Mesenteric fat pad (tissue), 1 donor: ENCODE results near the gene IFNGR2. TPM values are rescaled to one million over a fixed set of nuclear protein-coding genes. Genes with fewer than 3 reads are reported as not detected.
"Not testable (repeated sequence)": the region's sequence is repeated elsewhere in the genome, so short reads cannot be mapped to it uniquely, and the experiment has no call there.

Source experiments
- DNase-seq: peaks from one replicate; pipeline ENCODE4 v3.0.0-alpha.2; 2020; ENCODE audit warnings: low spot score
- long read RNA-seq: library from polyadenylated mRNA; unstranded; transcript quantifications from one replicate; pipeline ENCODE4 v2.0.0, GENCODE V29; 2020
- total RNA-seq: library from RNA; stranded (reverse); fragmentation: NEBNext Ultra II Directional; extraction: Animal tissue kit (Norgen Biotek cat#: 25700); gene quantifications from one replicate; pipeline ENCODE4 v1.2.1, GENCODE V29; 2021
- donor health status: DM: yes; HTN: yes; CAD: no.

Gene IFNGR2, protein sequence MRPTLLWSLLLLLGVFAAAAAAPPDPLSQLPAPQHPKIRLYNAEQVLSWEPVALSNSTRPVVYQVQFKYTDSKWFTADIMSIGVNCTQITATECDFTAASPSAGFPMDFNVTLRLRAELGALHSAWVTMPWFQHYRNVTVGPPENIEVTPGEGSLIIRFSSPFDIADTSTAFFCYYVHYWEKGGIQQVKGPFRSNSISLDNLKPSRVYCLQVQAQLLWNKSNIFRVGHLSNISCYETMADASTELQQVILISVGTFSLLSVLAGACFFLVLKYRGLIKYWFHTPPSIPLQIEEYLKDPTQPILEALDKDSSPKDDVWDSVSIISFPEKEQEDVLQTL
- total RNA-seq: 150 TPM
- long read RNA-seq, transcript IFNGR2-202 (8 exons, 1,742 nt): minor isoform, 7 of 440 reads
- long read RNA-seq, transcript IFNGR2-201 (7 exons, 2,221 nt): major isoform, 385 of 440 reads
- long read RNA-seq, partial matches to known transcripts: 19 of 440 reads
- long read RNA-seq, other reads (novel, unspliced or antisense): 22 of 440 reads

DNA sequence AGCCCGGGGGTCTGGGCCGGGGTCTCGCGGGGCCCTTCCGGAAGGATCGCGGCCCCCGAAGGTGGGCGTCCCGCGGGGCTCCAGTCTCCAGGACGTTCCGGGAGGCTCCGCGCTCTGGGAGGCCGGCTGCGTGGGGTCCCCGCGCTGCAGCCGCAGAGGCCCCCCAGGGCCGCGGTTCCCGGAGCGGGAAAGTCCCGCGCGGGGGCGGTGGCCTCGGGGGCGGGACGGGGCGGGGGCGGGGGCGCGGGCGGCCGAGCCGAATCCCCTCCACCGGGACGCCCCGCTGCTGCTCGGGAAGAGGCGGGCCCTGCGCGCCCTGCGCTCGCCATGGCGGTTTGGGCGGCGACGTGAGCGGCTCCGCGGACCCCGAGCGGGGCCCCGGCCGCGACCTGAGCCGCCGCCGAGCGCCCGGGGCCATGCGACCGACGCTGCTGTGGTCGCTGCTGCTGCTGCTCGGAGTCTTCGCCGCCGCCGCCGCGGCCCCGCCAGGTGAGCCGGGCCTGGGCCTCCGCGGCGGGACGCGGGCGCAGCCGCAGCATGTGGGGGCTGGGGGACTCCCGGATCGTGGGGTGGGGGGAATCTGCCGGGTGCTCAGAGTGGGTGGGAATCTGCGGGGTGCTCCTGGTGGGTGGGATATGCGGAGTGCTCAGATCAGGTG lies at the start of gene IFNGR2:
TSS of gene IFNGR2 (plus strand) at position 286 of the 658 bp plus-strand sequence. CDS start at position 417, 131 bp downstream.
- no peak for DNase-seq

DNA sequence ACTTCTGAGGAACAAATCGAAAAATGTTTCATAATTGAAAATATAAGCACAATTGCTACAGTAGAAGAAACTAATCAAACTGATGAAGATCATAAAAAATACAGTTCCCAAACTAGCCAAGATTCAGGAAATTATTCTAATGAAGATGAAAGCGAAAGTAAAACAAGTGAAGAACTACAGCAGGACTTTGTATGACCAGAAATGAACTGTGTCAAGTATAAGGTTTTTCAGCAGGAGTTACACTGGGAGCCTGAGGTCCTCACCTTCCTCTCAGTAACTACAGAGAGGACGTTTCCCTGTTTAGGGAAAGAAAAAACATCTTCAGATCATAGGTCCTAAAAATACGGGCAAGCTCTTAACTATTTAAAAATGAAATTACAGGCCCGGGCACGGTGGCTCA lies 47.9 kb upstream of the IFNGR2 start:
- DNase-seq: no peak

DNA sequence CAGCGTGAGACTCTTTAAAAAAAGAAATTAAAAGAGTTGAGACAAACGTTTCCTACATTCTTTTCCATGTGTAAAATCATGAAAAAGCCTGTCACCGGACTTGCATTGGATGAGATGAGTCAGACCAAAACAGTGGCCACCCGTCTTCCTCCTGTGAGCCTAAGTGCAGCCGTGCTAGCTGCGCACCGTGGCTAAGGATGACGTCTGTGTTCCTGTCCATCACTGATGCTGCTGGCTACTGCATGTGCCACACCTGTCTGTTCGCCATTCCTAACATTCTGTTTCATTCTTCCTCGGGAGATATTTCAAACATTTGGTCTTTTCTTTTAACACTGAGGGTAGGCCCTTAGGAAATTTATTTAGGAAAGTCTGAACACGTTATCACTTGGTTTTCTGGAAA lies 47.2 kb upstream of the IFNGR2 start:
- DNase-seq: no peak

DNA sequence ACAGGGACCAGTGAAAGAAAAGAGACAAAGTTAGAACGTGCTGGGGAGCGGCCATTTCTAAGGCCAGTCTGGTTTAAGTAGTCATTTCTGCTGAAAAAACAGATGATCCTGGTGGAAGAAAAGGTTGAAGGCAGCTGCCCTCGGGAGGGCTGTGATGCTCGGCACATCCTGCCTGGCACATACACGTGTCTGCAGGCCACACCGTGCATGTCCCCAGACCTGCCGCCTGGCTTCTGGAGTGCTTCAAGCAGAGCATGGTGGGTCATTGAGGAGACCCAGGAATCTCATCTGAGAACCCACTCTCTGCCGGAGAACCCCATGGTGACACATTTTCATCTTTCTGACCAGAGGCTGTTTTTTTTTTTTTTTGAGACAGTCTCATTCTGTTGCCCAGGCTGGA lies 46.0 kb upstream of the IFNGR2 start:
- DNase-seq: no peak

DNA sequence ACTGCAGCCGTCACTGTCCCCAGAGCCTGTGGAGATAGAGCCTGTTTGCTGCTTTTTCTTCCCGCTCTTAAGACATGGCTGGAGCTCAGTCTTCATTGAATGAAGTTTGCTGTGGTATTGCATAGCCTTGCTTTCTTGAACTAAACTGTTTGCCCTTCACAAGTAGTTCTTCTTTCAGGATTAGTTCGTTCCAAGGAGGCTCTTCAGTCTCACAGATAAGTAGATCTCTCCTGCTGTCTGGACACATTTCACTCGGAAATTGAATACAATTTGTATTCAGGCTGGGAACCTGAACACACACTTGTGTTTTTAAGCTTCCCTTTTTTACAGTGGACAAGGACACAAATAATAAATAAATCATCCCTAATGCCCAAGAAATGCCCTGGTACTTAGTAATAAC lies 43.8 kb upstream of the IFNGR2 start:
- DNase-seq: no peak

DNA sequence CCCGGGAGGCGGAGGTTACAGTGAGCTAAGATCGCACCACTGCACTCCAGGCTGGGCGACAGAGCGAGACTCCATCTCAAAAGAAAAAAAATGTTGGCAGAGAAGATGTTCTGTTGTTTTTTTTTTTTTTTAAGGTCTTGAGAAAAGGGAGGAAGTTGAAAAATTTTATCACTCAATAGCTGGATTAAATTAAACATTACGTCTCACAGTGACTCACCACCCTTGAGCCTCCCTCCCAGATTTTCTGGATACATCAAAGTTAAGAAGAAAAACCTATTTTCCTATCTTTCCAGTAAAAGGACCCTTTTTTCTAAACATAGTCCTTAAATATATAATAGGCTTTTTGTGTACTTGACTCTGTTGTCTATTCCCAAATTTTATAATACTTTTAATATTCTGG lies 42.9 kb upstream of the IFNGR2 start:
- DNase-seq: no peak

DNA sequence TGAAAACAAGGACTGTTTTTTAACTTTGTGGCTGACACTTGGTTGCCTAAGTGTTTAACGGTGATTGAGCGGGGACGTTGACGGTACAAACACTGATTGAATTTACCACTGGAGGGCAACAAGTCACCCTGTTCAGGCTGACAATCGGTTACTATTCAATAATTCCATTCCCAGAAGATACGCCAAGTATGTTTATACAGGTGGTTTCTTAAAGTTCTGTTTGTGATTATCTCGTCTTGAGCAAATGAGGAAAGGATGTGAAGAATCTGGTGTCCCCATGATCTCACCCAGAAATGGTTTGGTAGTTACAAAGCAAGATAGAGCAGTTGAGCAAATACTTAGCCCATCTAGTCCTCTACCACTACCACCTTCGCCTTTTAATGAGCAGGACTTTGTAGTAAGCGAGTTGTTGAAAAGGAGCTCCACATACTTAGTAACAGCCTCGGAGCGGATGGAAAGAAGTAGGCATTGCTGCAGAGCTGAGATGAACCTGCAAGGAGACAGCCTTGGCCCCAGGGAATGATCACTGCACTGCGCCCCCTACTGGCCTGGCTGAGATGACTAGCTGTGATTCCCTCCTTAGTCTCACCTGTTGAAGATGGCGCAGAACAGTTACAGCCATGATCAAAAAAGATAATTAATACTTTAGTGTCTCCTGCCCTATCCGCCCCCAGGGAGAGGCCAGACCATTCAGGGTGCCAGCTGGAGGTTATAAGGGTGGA lies 42.2 kb upstream of the IFNGR2 start:
- no peak for DNase-seq

DNA sequence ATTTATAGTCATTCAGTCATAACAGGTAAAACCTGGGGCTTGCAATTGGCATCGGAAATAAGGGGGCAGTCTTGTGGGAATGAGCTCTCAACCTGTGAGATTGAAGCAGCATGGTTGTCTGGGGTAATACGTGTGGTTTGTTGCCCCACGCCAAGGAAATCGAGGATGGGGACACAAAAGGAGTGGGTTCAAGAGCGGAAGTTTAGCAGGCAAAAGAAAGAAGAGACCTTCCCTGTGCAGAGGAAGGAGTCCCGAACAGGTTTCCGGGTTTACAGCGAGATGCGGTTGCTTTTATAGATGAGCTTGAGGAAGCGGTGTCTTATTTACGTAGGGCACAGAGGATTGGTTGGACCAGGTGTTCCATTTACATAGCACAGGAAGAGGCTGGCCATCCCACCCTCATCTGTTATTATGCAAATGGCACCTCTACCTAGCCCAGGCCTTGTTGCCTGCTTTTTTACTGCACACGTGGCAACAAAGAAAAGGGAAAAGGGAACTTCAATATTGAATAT lies 41.1 kb upstream of the IFNGR2 start:
- no peak for DNase-seq

DNA sequence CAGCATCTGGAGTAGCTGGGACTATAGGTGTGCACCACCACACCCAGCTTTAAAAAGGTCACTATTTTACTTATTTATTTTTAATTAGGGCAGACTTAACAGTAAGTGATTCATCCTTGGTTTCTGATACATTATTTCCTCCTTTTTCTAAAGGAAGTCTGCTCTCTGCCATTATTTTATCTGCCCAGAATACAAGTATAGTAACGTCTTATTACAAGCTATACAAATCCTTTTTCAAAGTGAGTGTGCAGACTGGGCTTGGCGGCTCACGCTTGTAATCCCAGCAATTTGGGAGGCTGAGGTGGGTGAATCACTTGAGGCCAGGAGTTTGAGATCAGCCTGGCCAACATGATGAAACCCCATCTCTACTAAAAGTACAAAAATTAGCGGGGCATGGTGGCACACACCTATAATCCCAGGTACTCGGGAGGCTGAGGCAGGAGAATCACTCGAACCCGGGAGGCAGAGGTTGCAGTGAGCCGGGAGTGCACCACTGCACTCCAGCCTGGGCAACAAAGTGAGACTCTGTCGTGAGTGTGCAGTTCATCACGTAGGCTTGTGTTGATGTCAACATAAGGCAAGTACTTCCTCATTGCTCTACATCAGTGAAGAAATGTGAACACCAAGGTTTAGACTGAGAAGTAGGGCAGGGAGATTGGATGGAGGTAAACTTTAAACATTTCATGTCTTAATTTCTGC lies 39.2 kb upstream of the IFNGR2 start:
- DNase-seq: not testable (repeated sequence)

DNA sequence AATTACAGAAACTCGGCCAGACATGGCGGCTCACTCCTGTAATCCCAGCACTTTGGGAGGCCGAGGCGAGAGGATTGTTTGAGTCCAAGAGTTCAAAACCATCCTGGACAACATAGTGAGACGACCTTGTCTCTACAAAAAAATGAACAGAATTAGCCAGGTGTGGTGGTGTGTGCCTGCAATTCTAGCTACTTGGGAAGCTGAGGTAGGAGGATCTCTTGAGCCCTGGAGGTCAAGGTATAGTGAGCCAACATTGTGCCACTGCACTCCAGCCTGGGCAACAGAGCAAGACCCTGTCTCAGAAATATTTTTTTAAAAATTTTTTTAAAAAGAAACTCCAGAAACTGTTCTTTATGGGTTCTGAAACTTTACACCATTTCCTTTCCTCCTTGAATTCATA lies 38.4 kb upstream of the IFNGR2 start:
- DNase-seq: no peak

DNA sequence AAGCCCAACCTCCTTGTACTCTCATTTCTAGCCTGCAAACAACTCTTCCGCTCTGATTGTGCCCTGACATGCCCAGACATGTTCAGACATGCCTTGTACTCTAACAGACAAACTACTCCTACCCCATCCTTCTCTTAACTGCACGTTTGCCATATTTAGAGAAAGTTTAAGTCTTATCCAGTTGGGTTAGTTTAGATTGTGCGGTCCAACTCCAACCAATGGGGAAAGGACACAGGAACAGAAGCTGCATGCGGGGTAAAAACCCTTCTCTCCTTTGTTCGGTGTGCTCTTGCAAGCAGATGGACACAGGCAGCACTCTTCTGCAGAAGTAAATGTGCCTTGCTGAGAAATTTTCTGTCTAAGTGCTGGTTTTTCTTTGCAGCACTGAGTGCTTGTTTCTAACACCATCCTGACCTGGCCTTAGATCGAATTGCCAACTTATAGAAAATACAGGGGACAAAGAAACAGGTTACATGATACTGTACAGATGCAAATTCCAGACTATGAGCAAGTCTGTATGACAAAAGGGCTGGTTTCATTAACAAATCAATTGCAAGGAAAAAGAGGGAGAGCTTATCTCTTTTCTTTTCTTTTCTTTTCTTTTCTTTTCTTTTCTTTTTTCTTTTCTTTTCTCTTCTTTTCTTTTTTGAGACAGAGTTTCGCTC lies 35.8 kb upstream of the IFNGR2 start:
- DNase-seq: no peak

DNA sequence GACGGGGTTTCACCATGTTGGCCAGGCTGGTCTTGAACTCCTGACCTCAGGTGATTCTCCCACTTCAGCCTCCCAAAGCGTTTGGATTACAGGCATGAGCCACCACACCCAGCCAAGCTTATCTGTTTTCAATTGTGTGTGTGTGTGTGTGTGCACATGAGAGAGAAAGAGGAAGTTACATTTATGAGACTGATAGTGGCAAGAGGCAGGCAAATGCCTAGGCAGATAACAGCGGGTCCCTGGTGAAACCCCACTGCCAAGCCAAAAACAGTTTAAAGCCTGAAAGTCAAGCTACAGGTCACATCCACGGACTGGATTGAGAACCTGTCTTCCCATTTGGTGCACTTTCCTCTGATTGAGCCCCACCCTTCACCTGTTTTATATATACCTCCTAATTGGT lies 35.1 kb upstream of the IFNGR2 start:
- no peak for DNase-seq

DNA sequence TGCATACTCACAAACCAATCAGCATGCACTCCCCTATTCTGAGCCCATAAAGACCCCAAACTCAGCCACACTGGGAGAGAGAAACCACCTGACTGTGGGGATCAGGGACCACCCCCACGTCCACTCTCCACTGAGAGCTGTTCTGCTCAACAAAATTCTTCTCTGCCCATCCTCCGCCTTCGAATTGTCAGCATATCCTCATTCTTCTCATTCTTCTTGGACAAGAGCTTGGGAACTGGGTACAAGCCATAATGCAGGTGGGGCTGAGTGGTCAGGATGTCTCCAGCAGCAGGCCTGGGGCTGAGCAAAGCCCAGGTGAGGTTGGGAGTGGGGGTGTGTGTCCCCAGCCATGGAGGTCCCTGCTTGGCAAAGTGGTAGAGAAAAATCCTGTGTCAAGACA lies 34.6 kb upstream of the IFNGR2 start:
- DNase-seq: no peak

DNA sequence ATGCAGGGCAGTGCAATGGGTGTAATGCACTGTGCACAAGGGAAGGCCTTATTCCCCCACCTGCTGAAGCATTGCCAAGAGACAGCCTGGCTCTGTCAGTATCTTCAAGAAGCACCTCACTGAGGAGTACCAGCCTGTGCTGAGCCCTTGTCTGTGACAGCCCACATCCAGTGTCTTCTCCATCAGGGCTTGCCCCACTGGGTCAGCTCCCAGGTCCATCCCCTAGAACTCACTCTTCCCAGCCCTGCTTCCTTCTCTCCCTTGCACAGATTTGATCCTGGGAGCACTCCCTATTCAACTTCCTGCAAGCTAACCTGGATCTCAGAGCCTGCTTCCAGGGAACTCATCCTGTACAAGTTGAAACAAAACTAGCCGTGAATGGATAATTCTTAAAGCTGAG lies 33.6 kb upstream of the IFNGR2 start:
- no peak for DNase-seq

DNA sequence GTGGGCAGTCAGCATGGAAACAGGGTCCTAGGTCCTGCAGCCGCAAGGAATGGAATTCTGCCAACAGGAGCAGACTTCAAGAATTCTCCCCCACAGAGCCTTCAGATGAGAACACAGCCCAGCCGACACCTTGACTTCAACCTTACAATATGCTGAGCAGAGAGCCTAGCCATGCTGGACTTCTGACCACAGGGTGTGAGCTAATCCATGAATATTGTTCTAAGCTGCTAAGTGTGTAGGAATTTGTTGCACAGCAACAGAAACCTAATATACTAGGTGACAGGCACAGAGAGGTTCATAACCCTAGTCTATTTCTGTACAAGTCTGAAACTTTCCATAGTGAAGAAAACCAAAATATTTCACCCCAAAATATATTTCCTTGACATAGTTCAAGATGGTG lies 32.9 kb upstream of the IFNGR2 start:
- no peak for DNase-seq

DNA sequence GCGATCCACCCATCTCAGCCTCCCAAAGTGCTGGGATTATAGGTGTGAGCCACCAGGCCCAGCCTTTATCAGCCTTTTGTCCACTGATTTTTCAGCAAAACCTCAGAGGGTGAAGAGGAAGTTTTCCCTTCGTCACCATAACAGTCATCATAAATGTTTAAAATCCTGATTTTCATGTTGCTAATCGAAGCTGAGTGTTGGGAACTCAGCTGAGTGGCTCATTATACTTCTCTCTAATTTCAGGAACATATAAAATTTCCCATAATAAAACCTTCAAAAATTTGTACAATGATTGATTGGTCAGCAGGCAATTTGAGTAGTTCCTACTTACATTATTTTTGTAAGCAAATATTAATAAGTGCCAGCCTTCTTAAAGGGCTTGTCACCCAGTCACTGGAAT lies 31.8 kb upstream of the IFNGR2 start:
- no peak for DNase-seq

DNA sequence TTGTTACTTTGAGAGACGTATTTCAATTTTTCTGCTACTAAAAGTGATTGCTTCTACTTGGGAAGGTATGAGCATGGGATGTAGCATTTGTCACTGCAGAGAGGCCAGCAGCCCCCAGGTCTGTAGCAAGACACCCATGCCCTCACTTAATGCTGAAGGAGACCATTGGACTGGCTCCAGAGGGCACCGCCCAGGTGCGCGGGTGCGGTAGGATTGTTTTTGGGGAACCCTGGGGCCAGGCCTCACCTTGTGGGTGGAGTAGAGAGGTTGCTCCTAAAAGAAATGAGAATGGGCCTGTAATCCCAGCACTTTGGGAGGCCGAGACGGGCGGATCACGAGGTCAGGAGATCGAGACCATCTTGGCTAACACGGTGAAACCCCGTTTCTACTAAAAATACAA lies 30.6 kb upstream of the IFNGR2 start:
- DNase-seq: no peak

DNA sequence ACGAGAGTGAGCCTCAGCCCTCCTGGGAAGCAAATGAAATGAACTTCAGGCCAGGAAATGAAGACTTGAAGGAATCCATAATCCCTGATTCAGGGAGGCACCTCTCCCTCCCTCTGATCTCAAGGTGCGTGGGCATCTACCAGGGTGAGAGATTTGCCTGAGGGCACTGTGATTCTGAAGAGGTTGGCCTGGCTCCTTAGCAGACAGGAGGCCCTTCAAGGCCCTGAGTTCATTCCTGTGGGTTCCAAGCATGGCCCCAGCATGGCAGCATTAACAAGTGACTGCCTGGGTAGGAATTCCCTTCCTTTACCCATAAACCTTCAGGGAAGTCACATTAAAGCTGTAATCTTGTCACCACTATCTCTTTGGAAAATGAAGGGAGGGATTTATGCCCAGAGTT lies 29.8 kb upstream of the IFNGR2 start:
- DNase-seq: no peak

DNA sequence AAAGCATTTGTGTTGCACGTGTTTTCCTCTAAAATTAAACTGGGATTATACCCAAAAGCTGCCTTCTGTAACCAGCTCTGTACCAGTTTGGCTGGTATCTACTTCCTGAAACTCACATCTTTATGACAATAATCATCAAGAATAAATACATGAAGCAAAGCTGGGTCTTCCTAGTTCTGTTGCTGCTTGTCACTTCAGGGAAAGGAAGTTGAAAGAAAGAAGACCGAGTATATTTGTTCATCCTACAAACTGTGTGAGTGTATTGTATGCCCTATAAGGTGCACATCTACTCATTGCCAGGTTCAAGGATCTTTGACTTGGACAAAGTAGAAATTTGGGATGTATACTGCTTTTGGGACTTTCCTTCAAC lies 29.1 kb upstream of the IFNGR2 start:
- no peak for DNase-seq

DNA sequence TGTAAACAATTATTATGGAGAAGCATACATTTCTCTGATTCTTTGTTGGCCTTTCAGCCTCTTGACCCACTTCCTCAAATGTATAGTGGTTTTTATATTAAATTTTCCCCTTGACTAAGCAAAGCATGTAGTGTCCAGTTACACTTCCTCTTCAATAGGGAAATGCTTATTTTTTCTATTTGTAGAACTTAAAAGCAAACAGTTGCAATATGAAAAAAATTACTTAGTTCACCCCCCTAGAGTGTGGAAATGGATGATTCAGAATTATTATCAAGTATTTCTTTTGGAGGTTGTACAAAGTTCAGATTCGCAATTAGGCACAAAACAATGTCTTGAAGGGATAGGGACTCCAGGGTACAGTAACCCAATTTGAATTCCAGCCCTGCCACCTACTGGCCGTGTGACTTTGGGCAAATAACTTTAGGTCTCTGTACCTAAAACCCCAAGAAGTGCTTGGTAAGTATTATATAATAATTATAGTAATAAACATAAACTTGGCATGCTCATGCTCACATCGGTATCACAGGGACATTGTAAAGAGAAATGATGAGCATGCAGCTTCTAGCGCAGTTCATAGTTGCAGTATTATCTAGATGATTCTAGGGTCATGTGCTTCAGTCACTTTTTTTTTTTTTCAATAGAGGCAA lies 28.6 kb upstream of the IFNGR2 start:
- DNase-seq: no peak
